VCaP (cell line): ENCODE data around the gene ABI1.

Experiments used
- H3K27ac ChIP-seq: fragments of 450-650 bp; 2 replicates; pipeline ENCODE4 v1.5.1; 2017
- CTCF ChIP-seq: fragments of 450-650 bp; conservative IDR thresholded peaks from 2 replicates; pipeline ENCODE4 v1.5.1; 2017; ENCODE audit warnings: mild to moderate bottlenecking, moderate library complexity

ABI1 gene

GRCh38 chr10:26729395-26729794, 131.4 kb downstream of the ABI1 start:
- no peak for TF ChIP-seq CTCF
- no peak overlapping the region for H3K27ac ChIP-seq

- TF ChIP-seq CTCF = no peak
- no peak overlapping the region for H3K27ac ChIP-seq
Observed at GRCh38 chr10:26728957-26729356, 131.8 kb downstream of the ABI1 start.

GRCh38 chr10:26727005-26727404, 133.8 kb downstream of the ABI1 start:
- no peak for TF ChIP-seq CTCF
- H3K27ac ChIP-seq = no peak overlapping the region

GRCh38 chr10:26725837-26726727, 134.7 kb downstream of the ABI1 start:
- H3K27ac ChIP-seq = no peak overlapping the region
- TF ChIP-seq CTCF = peak; percentile 86

GRCh38 chr10:26723016-26723415, 137.7 kb downstream of the ABI1 start:
- no peak for TF ChIP-seq CTCF

GRCh38 chr10:26721561-26721960, 139.2 kb downstream of the ABI1 start:
- no peak overlapping the region for H3K27ac ChIP-seq
- TF ChIP-seq CTCF = no peak

More at GRCh38 chr10:26723016-26723415, 137.7 kb downstream of the ABI1 start:
- H3K27ac ChIP-seq = no peak overlapping the region

- no peak overlapping the region for H3K27ac ChIP-seq
- TF ChIP-seq CTCF = no peak
Observed at GRCh38 chr10:26717476-26717875, 143.3 kb downstream of the ABI1 start.
